ENCODE data around the gene PUM1.
"Not testable (repeated sequence)": the region's sequence is repeated elsewhere in the genome, so short reads cannot be mapped to it uniquely, and the experiment has no call there.

PUM1 gene

GRCh38 chr1:31065310-31066217 is at the start of gene PUM1:
Gene PUM1 (minus strand): TSS chr1:31065717. CDS start chr1:31059566, 6,151 bp downstream.
- peak; percentile 97 for DNase-seq

- DNase-seq: no peak
These were observed 46.9 kb upstream of the PUM1 start for GRCh38 chr1:31112266-31112935.

- DNase-seq: no peak
These were observed 45.9 kb upstream of the PUM1 start for GRCh38 chr1:31111290-31111951.

GRCh38 chr1:31110846-31111245 is 45.3 kb upstream of the PUM1 start:
- no peak for DNase-seq

- DNase-seq: no peak
These were observed 43.3 kb upstream of the PUM1 start for GRCh38 chr1:31108861-31109260.

- DNase-seq: no peak
These were observed 40.1 kb upstream of the PUM1 start for GRCh38 chr1:31105646-31106045.

- DNase-seq: no peak
These were observed 37.0 kb upstream of the PUM1 start for GRCh38 chr1:31102501-31102950.

- DNase-seq: no peak
These were observed 35.6 kb upstream of the PUM1 start for GRCh38 chr1:31101147-31101502.

- DNase-seq: no peak
These were observed 33.9 kb upstream of the PUM1 start for GRCh38 chr1:31099293-31100032.

GRCh38 chr1:31095985-31096384 is 30.5 kb upstream of the PUM1 start:
- no peak for DNase-seq

- DNase-seq: no peak
These were observed 29.9 kb upstream of the PUM1 start for GRCh38 chr1:31095298-31095981.

GRCh38 chr1:31088081-31088480 is 22.6 kb upstream of the PUM1 start:
- DNase-seq: not testable (repeated sequence)

- DNase-seq: no peak
These were observed 19.5 kb upstream of the PUM1 start for GRCh38 chr1:31084782-31085569.

- no peak for DNase-seq
These were observed 16.9 kb upstream of the PUM1 start for GRCh38 chr1:31082385-31082784.

GRCh38 chr1:31073044-31073443 is 7.5 kb upstream of the PUM1 start:
- DNase-seq: no peak

GRCh38 chr1:31072304-31072746 is 6.8 kb upstream of the PUM1 start:
- DNase-seq: no peak

GRCh38 chr1:31069392-31069791 is 3.9 kb upstream of the PUM1 start:
- no peak for DNase-seq

- DNase-seq: peak; percentile 16
These were observed 703 bp downstream of the PUM1 start for GRCh38 chr1:31064718-31065309.

- no peak for DNase-seq
These were observed 1.3 kb downstream of the PUM1 start for GRCh38 chr1:31064111-31064717.

- DNase-seq: no peak
These were observed 1.9 kb downstream of the PUM1 start for GRCh38 chr1:31063631-31064030.

All from activated gamma-delta T cell treated with Interleukin-2 at 50 U/mL for 16 hours (primary cell).